Measurements from ENCODE around the gene APOO.
A peak's percentile ranks its signal among the peaks of the same experiment; 100 is the strongest.

The APOO gene

DNA sequence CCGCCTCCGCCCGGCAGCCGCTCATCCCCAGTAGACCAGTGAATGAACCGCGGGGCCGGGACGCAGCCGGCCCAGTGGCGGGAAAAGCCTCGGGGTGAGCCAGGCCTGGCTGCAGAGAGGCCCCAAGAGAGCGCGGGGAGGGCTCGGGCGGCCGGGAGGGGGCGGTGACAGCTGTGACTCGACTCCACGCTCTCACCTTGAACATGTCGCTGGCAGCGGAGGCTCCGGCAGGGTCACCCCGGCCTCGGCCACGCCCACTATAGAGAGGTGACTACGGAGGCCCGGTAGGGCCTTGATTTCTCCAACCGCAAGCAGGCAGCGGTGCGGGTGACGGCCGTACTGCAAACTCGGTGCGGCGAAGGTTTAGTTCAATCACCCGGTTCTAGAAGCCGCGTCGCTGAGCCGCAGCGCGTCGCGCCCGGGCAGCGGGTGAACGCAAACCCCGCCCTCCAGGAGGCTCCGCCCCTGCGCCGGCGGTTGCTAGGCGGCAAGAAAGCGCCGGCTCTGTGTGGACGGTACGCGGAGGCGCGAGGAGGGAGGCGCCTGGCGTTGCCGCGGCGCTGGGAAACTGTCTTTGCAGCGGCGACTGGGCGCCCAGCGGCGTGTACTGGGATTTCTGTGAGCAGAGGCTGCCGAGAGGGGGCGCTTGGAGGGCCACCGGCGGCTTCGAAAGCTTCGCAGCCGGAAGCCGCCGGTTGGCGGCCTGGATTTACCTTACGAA, at the start of gene APOO, which contains the start of gene CXorf58:
Gene APOO (minus strand): TSS at position 441 of the 721 bp plus-strand sequence. CDS start 236 bp downstream, at position 205.
Gene CXorf58 (plus strand): TSS at position 509 of the 721 bp plus-strand sequence. CDS start 2,297 bp downstream, outside the sequence.
- in situ Hi-C loops (cut with MboI; ENCODE audit: low sequenced_read_pairs, unreplicated experiment), result loop anchor here (10.0 to 25.0 kb wide), 2 partner anchors 133 to 330 kb away; no protein-coding TSS in a partner anchor
- DNase-seq (ENCODE audit: low spot score), result peak; percentile 91
- TF ChIP-seq, protein P1, sequence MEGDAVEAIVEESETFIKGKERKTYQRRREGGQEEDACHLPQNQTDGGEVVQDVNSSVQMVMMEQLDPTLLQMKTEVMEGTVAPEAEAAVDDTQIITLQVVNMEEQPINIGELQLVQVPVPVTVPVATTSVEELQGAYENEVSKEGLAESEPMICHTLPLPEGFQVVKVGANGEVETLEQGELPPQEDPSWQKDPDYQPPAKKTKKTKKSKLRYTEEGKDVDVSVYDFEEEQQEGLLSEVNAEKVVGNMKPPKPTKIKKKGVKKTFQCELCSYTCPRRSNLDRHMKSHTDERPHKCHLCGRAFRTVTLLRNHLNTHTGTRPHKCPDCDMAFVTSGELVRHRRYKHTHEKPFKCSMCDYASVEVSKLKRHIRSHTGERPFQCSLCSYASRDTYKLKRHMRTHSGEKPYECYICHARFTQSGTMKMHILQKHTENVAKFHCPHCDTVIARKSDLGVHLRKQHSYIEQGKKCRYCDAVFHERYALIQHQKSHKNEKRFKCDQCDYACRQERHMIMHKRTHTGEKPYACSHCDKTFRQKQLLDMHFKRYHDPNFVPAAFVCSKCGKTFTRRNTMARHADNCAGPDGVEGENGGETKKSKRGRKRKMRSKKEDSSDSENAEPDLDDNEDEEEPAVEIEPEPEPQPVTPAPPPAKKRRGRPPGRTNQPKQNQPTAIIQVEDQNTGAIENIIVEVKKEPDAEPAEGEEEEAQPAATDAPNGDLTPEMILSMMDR (IDR thresholded peaks at IDR 0.05; ENCODE audit: borderline replicate concordance, control extremely low read depth, extremely low read depth, insufficient read depth, missing control alignments), result peak; percentile 63

DNA sequence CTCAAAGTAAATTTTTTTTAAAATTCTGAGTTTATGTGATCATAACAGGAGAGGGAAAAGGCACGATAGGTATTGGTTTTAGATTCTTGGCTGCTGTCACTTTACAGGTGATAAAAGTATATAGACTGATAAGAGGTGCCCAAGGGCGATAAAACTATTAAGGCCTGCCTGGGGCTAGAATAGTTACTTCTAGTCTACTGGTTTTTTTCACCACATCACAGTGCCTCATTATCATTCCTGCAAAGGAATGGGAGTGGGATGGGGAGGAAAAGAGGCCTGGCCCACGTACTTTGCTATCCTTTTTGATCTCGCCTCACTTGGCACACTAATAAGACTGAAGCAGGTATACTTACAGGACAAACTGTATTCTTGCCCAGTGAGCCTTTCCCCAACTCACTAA, 46.7 kb upstream of the APOO start:
- TF ChIP-seq, protein P1 (IDR thresholded peaks at IDR 0.05; ENCODE audit: borderline replicate concordance, control extremely low read depth, extremely low read depth, insufficient read depth, missing control alignments), result no peak
- DNase-seq (ENCODE audit: low spot score), result no peak
- in situ Hi-C loops (cut with MboI; ENCODE audit: low sequenced_read_pairs, unreplicated experiment), result no loop called here

DNA sequence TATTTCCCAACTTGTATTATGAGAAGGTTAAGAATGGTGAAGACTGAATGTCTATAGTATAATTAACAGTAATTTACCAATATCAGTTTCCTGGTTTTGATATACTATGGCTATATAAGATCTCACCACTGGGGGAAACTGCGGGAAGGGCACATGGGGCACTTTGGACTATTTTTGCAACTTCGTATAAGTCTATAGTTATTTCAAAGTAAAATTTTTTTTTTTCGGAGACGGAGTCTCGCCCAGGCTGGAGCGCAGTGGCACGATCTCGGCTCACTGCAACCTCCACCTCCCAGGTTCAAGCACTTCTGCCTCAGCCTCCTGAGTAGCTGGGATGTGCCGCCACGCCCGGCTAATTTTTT, 46.2 kb upstream of the APOO start:
- DNase-seq (ENCODE audit: low spot score), result no peak
- TF ChIP-seq, protein P1 (IDR thresholded peaks at IDR 0.05; ENCODE audit: borderline replicate concordance, control extremely low read depth, extremely low read depth, insufficient read depth, missing control alignments), result no peak
- in situ Hi-C loops (cut with MboI; ENCODE audit: low sequenced_read_pairs, unreplicated experiment), result no loop called here

DNA sequence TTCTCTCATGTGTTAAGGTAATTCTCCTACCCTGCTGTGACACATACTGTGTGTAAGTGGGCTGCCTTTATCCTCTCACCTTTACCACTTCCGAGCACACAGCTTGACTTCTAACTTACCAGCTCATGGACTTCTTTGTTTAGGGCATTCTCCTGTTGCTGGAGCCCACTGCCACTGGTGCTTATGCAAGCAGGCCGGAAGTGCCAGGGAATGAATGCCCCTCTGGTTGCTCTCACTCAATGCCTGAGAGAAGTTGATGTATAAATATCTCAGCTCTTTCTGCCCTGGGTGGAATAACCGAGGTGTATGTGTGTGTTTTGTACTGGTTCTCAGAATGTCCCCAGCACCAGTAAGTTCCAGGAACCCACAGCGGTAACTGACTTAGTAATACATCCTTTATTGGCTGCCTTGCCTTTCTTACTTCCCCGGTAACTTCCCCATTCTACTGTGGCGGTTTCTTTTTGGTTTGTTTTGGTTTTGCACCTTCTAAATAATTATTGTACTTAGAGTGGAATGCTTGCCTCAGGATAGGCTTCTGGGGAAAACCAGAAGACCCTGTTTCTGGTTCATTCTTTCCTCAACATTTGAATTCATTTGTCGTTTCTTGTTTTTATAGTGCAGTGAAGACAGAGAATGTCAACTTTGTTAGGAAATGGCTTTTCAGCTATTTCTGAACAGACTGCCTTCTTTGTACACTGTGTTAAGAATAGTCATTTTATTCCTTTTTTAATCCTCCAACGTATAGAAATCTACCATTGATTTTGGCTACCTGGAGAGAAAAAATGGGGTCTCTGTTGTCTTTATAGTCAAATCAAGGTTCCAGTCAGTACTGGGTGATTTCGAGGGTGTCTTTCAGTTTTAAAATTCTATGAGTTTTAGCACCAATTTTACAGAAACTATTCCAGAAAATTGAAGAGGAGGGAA, 45.5 kb upstream of the APOO start:
- in situ Hi-C loops (cut with MboI; ENCODE audit: low sequenced_read_pairs, unreplicated experiment), result no loop called here
- TF ChIP-seq, protein P1 (IDR thresholded peaks at IDR 0.05; ENCODE audit: borderline replicate concordance, control extremely low read depth, extremely low read depth, insufficient read depth, missing control alignments), result no peak
- DNase-seq (ENCODE audit: low spot score), result peak; percentile 64

DNA sequence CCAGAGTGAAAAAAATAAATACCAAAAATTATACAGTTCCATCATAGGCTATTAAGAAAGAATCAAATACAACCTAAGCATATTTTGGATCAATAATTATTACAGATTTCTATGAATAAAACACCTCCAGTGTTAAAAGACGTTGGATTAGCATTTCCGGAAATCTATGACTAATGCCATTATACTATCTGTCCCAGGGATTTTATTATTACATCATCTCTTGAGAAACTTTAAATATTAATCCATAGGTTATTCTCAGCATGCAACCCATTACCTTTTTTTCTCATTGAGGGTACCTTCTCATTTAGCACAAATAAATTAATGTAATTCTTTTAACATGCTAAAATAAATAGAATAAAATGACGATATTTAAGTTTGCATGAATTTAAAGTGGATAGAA, 44.7 kb upstream of the APOO start:
- in situ Hi-C loops (cut with MboI; ENCODE audit: low sequenced_read_pairs, unreplicated experiment), result no loop called here

DNA sequence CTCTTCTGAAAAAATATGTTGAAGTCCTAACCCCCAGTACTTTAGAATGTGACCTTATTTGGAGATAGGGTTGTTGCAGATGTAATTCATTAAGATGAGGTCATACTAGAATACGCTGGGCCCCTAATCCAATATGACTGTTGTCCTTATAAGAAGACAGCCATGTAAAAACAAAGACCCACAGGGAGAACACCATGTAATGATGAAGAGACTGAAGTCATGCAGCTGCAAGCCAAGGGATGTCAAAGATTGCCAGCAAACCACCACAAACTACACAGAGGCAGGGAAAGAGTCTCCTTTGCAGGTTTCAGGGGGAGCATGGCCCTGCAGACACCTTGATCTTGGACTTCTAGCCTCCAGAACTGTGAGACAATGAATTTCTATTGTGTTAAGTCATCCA, 37.5 kb upstream of the APOO start:
- no peak for DNase-seq (ENCODE audit: low spot score)
- TF ChIP-seq, protein P1 (IDR thresholded peaks at IDR 0.05; ENCODE audit: borderline replicate concordance, control extremely low read depth, extremely low read depth, insufficient read depth, missing control alignments), result no peak
- in situ Hi-C loops (cut with MboI; ENCODE audit: low sequenced_read_pairs, unreplicated experiment), result no loop called here

More for the DNA sequence above, 44.7 kb upstream of the APOO start:
- TF ChIP-seq, protein P1 (IDR thresholded peaks at IDR 0.05; ENCODE audit: borderline replicate concordance, control extremely low read depth, extremely low read depth, insufficient read depth, missing control alignments), result no peak
- DNase-seq (ENCODE audit: low spot score), result no peak
